CD14-positive monocyte (primary cell): ENCODE data around the gene EXPH5. TPM values are rescaled to one million over a fixed set of nuclear protein-coding genes. Genes with fewer than 3 reads are reported as not detected.

Source experiments
- DNase-seq, 3 donors: peaks; one replicate each; pipeline ENCODE4 v3.0.0-alpha.2; 2011 to 2022
- H2AFZ ChIP-seq: 2 replicates; pipeline ENCODE4 v1.6.0; 2012; ENCODE audit warnings: mild to moderate bottlenecking, low read depth, low read length, inconsistent platforms; ENCODE audit not compliant: insufficient read depth, poor library complexity, severe bottlenecking
- H3K27ac ChIP-seq, 2 donors: 1 replicate in 1 of 2; 2 replicates in 1 of 2; pipeline ENCODE4 v1.5.1; 2012 to 2013; ENCODE audit warnings: low read length in 2 of 2, control low read depth in 1 of 2, inconsistent platforms in 1 of 2, low read depth in 1 of 2, mild to moderate bottlenecking in 1 of 2
- H3K27me3 ChIP-seq, 2 donors: one replicate each; pipeline versions ENCODE4 v1.6.0 to v1.6.1; 2011 to 2013; ENCODE audit warnings: low read length in 2 of 2; ENCODE audit not compliant: control insufficient read depth in 2 of 2, insufficient read depth in 2 of 2
- H3K36me3 ChIP-seq, 2 donors: replicated peaks in 1 of 2; 1 replicate in 1 of 2; 2 replicates in 1 of 2; pipeline versions ENCODE4 v1.5.1 to v1.6.1; 2012 to 2013; ENCODE audit warnings: low read length in 2 of 2, control low read depth in 1 of 2, inconsistent platforms in 1 of 2, mild to moderate bottlenecking in 1 of 2; ENCODE audit not compliant: insufficient read depth in 2 of 2, control insufficient read depth in 1 of 2
- H3K4me1 ChIP-seq, 2 donors: 1 replicate in 1 of 2; 2 replicates in 1 of 2; pipeline versions ENCODE4 v1.5.1 to v1.6.1; 2012 to 2013; ENCODE audit warnings: low read length in 2 of 2, control low read depth in 1 of 2, inconsistent platforms in 1 of 2, mild to moderate bottlenecking in 1 of 2, moderate library complexity in 1 of 2; ENCODE audit not compliant: insufficient read depth in 2 of 2, control insufficient read depth in 1 of 2
- H3K4me2 ChIP-seq: replicated peaks from 2 replicates; pipeline ENCODE3; 2012; ENCODE audit warnings: low read length, moderate library complexity, mild to moderate bottlenecking; ENCODE audit not compliant: poor library complexity, severe bottlenecking; ENCODE audit errors: extremely low read depth
- H3K4me3 ChIP-seq, 3 experiments: fragments of 200-600 bp in 1 of 3; sonication (generic) in 1 of 3; replicated peaks in 1 of 3; 1 replicate in 2 of 3; 2 replicates in 1 of 3; pipeline ENCODE4 v1.5.1; 2011 to 2013; ENCODE audit warnings: low read length in 3 of 3, mild to moderate bottlenecking in 3 of 3, control low read depth in 2 of 3, low read depth in 2 of 3, inconsistent platforms in 1 of 3, moderate library complexity in 1 of 3
- H3K79me2 ChIP-seq: 2 replicates; pipeline ENCODE4 v1.6.0; 2012; ENCODE audit warnings: mild to moderate bottlenecking, control low read depth, inconsistent platforms, low read length, moderate library complexity; ENCODE audit not compliant: insufficient read depth
- H3K9ac ChIP-seq: 2 replicates; pipeline ENCODE4 v1.6.0; 2017; ENCODE audit warnings: low read length, mild to moderate bottlenecking; ENCODE audit not compliant: insufficient read depth, poor library complexity, severe bottlenecking
- H3K9me3 ChIP-seq, 2 donors: replicated peaks in 1 of 2; 1 replicate in 1 of 2; 2 replicates in 1 of 2; pipeline versions ENCODE4 v1.5.1 to v1.6.1; 2012 to 2013; ENCODE audit warnings: low read length in 2 of 2, control low read depth in 1 of 2; ENCODE audit not compliant: control insufficient read depth in 1 of 2, insufficient read depth in 1 of 2
- H4K20me1 ChIP-seq: 2 replicates; pipeline ENCODE4 v1.6.0; 2012; ENCODE audit warnings: mild to moderate bottlenecking, low read length, control low read depth, moderate library complexity; ENCODE audit not compliant: insufficient read depth
- H3K27ac Mint-ChIP-seq, 7 donors: one replicate each; pipeline ENCODE4 v1.8.0; 2020; ENCODE audit warnings: mild to moderate bottlenecking in 7 of 7, mixed read lengths in 7 of 7, moderate library complexity in 6 of 7, inconsistent platforms in 2 of 7
- H3K27me3 Mint-ChIP-seq, 3 donors: one replicate each; pipeline ENCODE4 v1.8.0; 2021 to 2022; ENCODE audit warnings: low read depth in 3 of 3, mild to moderate bottlenecking in 3 of 3, mixed read lengths in 3 of 3, moderate library complexity in 3 of 3, inconsistent platforms in 1 of 3
- H3K36me3 Mint-ChIP-seq, 2 donors: one replicate each; pipeline ENCODE4 v1.8.0; 2020; ENCODE audit warnings: mixed read lengths in 2 of 2, inconsistent platforms in 1 of 2, mild to moderate bottlenecking in 1 of 2
- H3K4me1 Mint-ChIP-seq: one replicate; pipeline ENCODE4 v1.8.0; 2020; ENCODE audit warnings: mild to moderate bottlenecking, mixed read lengths
- H3K4me3 Mint-ChIP-seq, 2 donors: one replicate each; pipeline ENCODE4 v1.8.0; 2020; ENCODE audit warnings: mild to moderate bottlenecking in 2 of 2, mixed read lengths in 2 of 2, moderate library complexity in 1 of 2
- H3K9me3 Mint-ChIP-seq, 7 donors: one replicate each; pipeline ENCODE4 v1.8.0; 2020 to 2022; ENCODE audit warnings: mixed read lengths in 7 of 7, mild to moderate bottlenecking in 6 of 7, moderate library complexity in 6 of 7, inconsistent platforms in 2 of 7
- WGBS: methylation state at CpG from one replicate; pipeline ENCODE4 v1.1.5; 2013; ENCODE audit warnings: missing lambda C conversion rate; ENCODE audit not compliant: insufficient coverage; 5-methylcytosine and 5-hydroxymethylcytosine counted together
- intact Hi-C, 2 donors: fragments of 100-400 bp; cut with micrococcal nuclease; formaldehyde crosslinking; loops; one replicate each; pipeline versions ENCODE4 v1.15.0 to v1.15.1; 2023
- polyA plus RNA-seq, 3 donors: library from polyadenylated mRNA; depleted of rRNA in 1 of 3; unstranded in 2 of 3; stranded (reverse) in 1 of 3; fragments of 300-500 nt in 2 of 3; fragments of >200 nt in 1 of 3; fragmentation: Illumina TruSeq in 2 of 3; gene quantifications; 1 replicate in 2 of 3; 2 replicates in 1 of 3; pipeline ENCODE4 v1.2.3, GENCODE V29; 2012 to 2021
- TF ChIP-seq, protein P1 (sequence below): fragments of 200-600 bp; IDR thresholded peaks from one replicate; pipeline ENCODE4 v1.8.0; 2022; ENCODE audit warnings: antibody characterized with exemption, mild to moderate bottlenecking

Gene EXPH5
- polyA plus RNA-seq, 3 donors, result 0.05 to 0.17 TPM; not detected in 1

DNA sequence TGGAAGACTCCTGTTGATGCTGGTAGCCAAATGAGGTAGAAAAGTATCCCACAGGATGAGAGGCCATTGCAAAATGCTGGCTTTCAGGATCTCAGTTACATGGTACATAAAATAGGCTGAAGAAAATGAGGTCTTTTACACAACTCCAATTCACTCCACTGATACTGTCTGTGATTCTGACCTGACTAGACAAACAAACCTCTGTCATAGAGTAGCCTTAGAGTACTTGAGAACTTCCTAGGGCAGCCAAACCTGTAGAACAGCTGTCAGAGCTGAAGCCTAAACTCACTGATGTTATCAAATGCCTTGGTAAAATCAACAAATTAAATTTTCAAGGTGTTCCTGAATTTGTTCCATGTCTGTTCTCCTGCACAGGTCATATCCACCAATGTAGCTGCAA, 69.1 kb downstream of the EXPH5 start:
- H3K36me3 ChIP-seq, result no peaks in the 10 kb centered on the region
- Mint-ChIP-seq H3K27ac (no peak overlapping the region), H3K27me3 (peaks cover 0 to 1% (median 0%) of the 10 kb centered on the region in 3 donors), H3K9me3 (peaks cover 0 to 3% (median 0%) of the 10 kb centered on the region in 7 donors), H3K4me3 (no peak overlapping the region), H3K4me1 (no peaks in the 10 kb centered on the region), H3K36me3 (no peaks in the 10 kb centered on the region)
- no peak overlapping the region for H2AFZ ChIP-seq
- DNase-seq, result no peak
- no peaks in the 10 kb centered on the region for H3K79me2 ChIP-seq
- H3K9ac ChIP-seq, result no peak overlapping the region
- H3K9me3 ChIP-seq, result no peaks in the 10 kb centered on the region
- H3K4me2 ChIP-seq, result no peak overlapping the region
- intact Hi-C loops, result no loop called here
- no peaks in the 10 kb centered on the region for H4K20me1 ChIP-seq
- H3K4me3 ChIP-seq, result no peak overlapping the region
- no peaks in the 10 kb centered on the region for H3K4me1 ChIP-seq
- TF ChIP-seq, protein P1, sequence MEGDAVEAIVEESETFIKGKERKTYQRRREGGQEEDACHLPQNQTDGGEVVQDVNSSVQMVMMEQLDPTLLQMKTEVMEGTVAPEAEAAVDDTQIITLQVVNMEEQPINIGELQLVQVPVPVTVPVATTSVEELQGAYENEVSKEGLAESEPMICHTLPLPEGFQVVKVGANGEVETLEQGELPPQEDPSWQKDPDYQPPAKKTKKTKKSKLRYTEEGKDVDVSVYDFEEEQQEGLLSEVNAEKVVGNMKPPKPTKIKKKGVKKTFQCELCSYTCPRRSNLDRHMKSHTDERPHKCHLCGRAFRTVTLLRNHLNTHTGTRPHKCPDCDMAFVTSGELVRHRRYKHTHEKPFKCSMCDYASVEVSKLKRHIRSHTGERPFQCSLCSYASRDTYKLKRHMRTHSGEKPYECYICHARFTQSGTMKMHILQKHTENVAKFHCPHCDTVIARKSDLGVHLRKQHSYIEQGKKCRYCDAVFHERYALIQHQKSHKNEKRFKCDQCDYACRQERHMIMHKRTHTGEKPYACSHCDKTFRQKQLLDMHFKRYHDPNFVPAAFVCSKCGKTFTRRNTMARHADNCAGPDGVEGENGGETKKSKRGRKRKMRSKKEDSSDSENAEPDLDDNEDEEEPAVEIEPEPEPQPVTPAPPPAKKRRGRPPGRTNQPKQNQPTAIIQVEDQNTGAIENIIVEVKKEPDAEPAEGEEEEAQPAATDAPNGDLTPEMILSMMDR, result no peak
- H3K27me3 ChIP-seq, result no peaks in the 10 kb centered on the region
- no peak overlapping the region for H3K27ac ChIP-seq

DNA sequence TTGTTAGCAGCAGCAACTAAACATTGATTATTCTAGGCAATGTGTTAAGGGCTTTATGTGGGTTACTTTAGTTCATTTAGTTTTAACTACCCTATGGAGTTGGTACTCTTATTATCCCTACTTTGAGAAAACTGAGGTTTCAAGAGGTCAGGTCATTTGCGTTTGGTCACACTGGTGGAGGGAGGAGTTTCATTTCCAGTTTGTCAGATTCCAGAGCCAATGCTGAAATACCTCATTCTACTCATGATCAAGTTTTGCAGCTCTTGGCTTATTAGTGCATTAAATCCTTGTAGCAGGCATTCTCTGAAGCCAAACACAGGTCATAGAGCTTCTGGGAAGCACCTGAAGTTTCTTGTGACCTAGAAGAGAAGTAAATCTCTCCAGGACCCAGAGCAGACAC, 71.2 kb downstream of the EXPH5 start:
- Mint-ChIP-seq H3K27ac (no peak overlapping the region), H3K27me3 (peaks cover 0 to 1% (median 0%) of the 10 kb centered on the region in 3 donors), H3K4me3 (no peak overlapping the region), H3K36me3 (no peaks in the 10 kb centered on the region), H3K4me1 (no peaks in the 10 kb centered on the region), H3K9me3 (peaks cover 0 to 3% (median 0%) of the 10 kb centered on the region in 7 donors)
- no peaks in the 10 kb centered on the region for H3K36me3 ChIP-seq
- no peaks in the 10 kb centered on the region for H3K9me3 ChIP-seq
- H3K27ac ChIP-seq, result no peak overlapping the region
- H3K4me3 ChIP-seq, result no peak overlapping the region
- H3K4me1 ChIP-seq, result no peaks in the 10 kb centered on the region
- no CpG with 5 or more reads among the region's 1 CpG for WGBS
- no peak overlapping the region for H3K9ac ChIP-seq
- no peak overlapping the region for H3K4me2 ChIP-seq
- TF ChIP-seq, protein P1, result no peak
- no peaks in the 10 kb centered on the region for H3K27me3 ChIP-seq
- intact Hi-C loops, result no loop called here
- H2AFZ ChIP-seq, result no peak overlapping the region
- no peaks in the 10 kb centered on the region for H4K20me1 ChIP-seq
- no peaks in the 10 kb centered on the region for H3K79me2 ChIP-seq
- DNase-seq, result no peak
